ENCODE results near the gene CD2AP.

DNA sequence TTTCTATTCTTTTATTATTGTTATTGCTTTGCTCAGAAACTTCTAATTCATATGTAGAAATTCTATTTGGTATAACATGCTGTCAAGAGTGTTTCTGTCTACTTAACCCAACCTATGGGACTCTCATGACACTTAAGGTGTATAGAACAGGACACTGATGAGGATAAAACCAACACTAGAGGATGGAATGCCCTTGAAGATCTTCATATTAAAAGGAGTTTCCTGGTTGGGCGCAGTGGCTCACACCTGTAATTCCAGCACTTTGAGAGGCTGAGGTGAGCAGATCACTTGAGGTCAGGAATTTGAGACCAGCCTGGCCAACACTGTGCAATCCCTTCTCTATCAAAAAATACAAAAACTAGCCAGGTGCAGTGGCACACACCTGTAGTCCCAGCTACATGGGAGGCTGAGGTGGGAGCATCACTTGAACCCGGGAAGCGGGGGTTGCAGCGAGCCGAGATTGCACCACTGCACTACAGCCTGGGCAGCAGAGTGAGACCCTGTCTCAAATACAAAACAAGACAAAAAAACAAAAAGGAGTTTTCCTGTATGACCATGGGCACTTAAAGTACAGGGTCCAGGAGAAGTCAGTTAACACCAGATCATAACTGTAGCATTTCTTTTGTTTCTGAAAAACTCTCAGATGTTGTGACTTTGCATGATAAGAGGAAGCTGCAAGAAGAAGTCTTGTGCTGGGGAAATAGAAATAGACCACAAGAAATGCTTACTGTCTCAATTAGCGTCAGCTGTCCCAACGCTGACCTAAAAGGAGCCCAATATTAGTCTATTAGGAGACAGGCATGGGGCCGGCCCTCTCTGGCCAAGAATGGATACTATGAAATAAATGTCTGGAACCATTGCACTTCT lies 38.9 kb upstream of the CD2AP start:
- TF ChIP-seq POLR2A (IDR thresholded peaks at IDR 0.05; ENCODE audit: low read depth, low read length) (no peak), POLR2AphosphoS5 (IDR thresholded peaks at IDR 0.05; ENCODE audit: low read depth, low read length) (no peak), TAF1 (IDR thresholded peaks at IDR 0.05; ENCODE audit: borderline replicate concordance, low read depth, low read length) (no peak)

All from GM12892 (cell line).